HG02943 (cell line): ENCODE measurements around the gene FCGR2B.
"Not testable (repeated sequence)": the region's sequence is repeated elsewhere in the genome, so short reads cannot be mapped to it uniquely, and the experiment has no call there.

ENCODE experiments used
- ATAC-seq: cut with Tn5 transposase; IDR thresholded peaks from one replicate; pipeline ENCODE4 v1.9.1; 2021; ENCODE audit warnings: mild to moderate bottlenecking, low read depth, moderate library complexity; ENCODE audit not compliant: unreplicated experiment

Gene FCGR2B

DNA sequence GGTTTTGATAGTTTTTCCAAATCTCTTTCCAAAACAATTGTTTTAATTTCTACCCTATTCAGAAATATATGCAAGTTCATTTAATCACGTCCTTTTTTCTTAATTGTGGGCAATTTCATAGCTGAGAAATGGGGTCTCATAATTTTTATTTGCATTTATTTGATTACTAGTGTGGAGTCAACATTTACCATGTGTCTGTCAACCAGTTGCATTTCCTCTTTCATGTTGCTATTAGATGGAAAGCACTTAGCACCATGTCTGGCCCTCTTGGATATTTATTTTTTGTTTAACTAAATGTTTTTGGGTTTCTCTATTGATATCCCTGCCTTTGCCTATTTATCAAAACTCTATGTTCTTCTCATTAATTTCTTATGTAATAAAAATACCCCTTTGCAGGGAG lies 18.1 kb upstream of the FCGR2B start:
- ATAC-seq, result not testable (repeated sequence)

DNA sequence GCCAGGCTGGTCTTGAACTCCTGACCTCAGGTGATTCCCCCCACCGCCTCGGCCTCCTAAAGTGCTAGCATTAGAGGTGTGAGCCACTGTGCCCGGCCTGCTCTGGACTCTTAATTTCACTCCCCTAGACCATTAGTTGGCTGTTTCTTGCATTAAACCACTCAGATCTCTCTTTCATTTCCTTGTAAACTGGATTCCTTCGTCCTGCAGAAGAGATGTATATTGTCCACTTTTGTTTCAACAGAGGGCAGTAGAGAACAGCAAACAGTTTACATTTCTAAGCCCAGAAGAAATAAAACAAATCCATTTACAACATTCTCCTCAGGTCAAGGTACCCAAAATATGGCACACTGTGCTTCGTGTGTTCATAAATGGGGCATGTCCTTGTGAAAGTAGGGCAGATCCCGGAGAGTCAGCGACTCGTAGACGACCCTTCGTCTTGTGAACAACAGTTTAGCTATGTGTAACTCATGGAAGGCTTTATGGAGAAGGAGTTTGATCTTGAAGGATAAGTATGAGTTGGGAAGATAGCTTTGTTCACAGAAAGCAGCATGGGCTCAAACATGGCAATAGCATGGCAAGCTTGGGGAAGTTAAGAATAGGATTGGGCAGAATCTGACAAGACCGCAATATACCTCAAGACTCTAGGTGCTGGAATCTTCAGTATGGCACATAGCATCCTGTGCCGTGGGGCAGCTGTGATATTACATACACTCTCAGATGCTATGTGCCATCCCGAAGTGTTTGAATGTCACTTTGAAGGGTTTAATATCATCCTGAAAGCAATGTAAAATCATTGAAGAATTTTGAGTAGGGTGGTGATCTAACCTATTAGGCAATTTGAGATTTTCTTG lies 15.2 kb upstream of the FCGR2B start:
- ATAC-seq, result not testable (repeated sequence)

DNA sequence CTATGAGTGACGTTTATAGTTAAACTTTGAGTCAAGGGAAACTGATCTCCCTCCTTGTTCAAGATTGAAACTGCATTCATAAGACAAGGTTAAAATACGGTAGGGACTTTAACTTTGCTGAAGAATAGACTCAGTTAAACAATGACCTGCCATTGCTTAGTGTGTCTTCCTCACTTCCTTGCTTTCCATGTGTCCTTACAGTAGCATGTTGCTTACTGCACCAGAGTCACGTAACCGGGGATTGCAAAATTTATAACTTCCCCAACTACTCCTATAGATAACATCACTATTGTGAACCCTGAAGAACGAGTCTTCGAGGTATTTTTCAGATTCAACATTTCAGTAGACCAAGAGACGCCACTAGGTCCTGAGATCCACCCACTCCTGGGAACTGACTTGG lies 9.4 kb upstream of the FCGR2B start:
- ATAC-seq, result not testable (repeated sequence)

DNA sequence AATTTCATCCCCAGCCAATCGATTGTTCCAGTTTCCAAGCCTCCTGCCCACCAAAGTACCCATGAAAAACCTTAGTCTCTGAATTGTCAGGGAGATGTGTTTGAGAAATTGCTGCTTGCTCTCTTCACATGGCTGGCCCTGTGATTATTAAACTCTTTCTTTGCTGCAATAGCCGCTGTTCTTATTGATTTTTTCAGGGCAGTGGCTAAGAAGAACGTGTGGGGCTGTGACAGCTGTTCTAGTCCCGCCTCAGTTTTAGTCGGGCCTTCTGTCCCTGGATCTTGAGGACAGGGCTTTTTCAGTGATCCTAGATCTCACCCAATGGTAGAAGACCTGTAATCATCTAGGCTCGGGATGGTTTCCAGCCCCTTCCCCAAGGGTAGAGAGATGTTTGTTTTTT lies 9.0 kb upstream of the FCGR2B start:
- ATAC-seq, result not testable (repeated sequence)

DNA sequence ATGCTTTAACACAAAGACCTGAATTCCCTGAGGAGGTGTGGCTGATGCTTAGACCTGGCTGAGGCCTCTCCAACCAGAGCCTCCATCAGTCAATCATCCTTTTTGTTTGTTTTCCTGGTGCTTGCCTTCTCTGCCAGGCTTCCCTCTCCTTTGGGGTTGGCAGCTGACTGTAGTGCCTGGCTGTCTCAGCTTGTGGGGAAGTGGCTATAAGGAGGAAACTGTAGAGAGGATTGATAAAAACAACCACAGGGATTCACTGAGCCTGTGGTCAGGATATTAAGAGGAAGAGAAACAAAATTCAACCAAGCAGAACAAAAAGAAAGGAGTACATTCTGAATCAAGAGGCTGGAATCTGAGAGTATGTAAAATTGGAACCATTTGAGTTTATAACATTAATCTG lies 4.4 kb upstream of the FCGR2B start:
- not testable (repeated sequence) for ATAC-seq

DNA sequence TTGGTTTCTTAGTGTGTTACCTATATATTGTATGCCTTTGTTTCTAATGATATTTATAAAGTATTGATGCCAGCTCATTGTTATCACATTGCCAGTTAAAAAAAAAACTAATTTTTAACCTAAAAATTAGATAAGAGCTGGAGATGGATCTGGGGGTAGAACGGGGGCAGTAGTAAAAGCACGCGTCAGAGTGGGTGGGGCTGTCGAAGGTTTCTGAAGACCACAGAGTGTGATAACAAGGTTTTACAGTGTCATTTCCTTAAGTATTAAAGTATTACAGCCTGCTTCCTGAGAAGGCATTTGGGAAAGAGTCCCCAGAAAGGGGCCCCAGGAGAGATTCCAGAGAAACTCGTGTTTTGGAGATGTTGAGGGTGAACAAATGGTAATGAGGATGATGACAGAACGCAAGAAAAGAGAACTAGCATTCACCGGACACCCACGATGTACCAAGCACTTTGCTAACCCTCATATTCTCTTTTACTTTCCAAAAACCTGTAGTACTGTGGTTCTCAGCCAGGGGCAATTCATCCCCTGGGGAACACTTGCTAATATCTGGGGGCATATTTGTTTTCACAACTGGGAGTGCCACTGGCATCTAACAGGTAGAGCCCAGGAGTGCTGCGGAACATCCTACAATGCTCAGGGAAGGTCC lies 1.2 kb upstream of the FCGR2B start:
- not testable (repeated sequence) for ATAC-seq

DNA sequence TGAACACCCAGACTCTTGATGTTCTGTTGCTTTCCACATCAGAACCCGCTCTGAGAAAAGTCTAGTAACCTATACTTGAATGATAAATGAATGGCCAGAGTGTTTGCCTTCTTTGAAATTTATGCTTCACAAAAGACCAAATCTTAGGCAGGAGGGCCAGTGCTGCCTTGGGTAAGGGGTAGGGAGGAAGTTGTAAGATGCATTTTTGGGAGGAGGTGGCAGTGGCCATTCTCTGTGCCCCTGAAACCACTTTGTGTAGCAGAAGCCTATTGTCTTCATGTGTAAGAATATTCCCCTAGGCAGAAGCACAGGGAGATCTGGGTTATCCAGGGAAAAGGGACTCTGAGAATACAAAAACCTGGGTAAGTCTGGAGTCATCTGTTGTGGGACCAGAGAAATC lies 626 bp downstream of the FCGR2B start:
- not testable (repeated sequence) for ATAC-seq

DNA sequence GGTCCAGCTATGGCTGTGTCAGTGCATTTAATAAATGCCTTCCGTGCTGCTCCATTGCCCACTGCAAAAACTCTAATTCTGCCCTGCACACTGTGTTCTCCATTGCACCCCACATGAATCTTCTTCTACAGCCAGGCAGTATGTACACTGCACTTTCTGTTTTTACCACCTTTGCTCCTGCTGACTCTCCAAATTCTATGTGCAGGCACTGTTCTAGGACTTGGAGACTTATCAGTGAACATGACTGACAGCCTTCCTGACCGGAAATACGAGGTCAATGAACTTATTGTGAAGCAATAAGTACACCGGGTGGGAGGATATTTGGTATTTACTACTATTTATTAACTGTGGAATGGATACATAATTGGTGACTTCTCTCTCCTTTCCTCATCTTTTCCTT lies 1.7 kb downstream of the FCGR2B start:
- not testable (repeated sequence) for ATAC-seq

DNA sequence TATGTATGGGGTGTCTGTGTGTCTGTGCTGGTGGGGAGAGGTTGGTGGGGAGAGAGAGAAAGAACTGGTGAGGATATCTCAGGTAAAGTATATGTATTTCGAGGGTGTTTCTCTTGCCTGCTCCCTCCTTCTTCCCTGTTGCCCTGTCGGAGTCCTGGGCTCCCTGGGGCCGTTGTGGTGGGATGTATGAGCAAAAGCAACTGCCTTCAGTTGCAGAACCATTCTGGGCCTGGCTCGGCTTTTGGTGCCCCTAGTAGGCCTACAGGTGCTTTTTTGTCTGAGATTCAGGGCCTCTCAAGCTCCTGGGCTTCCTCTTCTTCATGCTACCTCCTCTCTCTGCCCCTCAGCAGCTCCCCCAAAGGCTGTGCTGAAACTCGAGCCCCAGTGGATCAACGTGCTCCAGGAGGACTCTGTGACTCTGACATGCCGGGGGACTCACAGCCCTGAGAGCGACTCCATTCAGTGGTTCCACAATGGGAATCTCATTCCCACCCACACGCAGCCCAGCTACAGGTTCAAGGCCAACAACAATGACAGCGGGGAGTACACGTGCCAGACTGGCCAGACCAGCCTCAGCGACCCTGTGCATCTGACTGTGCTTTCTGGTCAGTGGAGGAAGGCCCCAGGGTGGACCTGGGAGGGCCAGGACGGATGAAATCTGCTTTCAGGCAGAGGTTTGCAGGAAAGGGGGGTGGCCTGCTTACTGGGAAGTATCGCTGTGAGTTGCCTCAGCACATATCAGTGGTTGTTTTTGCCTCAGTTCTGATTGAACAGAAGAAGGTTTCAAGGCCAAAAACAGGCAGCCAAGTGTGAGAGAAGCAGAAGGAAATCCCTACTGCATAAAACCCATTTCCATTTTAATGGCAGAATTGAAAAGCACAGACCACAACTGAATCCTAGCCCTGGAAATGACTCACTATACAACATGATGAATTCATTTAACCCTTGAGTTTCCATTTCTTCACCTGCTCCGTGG lies 8.4 kb downstream of the FCGR2B start:
- ATAC-seq, result not testable (repeated sequence)

DNA sequence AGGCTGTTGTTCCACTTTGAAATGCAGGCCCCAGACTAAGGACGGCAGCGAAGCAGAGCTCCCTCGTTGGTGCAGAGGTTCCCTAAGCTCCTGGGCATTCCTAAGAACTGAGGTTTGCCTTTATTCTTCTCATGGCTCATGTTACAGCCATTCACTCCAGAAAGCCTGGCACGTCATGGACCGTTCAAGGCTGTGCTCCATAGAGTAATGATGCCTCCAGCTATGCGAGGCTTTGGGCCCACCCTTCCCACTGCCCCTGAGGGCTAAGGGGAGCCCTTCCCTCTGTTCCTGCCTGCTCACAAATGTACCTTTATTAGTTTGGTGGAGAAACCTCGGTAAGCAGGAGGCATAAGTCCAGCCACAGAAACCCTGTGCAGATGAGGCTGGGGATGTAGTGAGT lies 10.5 kb downstream of the FCGR2B start:
- not testable (repeated sequence) for ATAC-seq

DNA sequence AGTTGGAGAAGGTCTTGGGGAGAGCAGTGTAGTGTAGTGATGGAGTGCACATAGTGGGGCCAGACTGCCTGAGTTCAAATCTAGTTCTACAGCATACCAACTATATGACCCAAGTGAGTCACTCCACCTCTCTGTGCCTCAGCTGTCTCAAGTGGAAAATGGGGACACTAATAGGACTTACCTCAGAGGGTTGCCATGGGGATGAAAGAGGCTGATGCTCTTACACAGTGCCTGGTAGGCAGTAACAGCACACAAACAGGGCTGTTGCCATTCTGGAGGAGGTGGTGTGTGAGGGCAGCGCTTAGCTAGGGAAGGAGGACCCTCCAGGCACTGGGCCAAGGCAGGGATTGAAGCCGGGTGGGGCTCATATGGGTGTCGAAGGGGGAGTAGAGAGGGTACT lies 11.5 kb downstream of the FCGR2B start:
- ATAC-seq, result not testable (repeated sequence)

DNA sequence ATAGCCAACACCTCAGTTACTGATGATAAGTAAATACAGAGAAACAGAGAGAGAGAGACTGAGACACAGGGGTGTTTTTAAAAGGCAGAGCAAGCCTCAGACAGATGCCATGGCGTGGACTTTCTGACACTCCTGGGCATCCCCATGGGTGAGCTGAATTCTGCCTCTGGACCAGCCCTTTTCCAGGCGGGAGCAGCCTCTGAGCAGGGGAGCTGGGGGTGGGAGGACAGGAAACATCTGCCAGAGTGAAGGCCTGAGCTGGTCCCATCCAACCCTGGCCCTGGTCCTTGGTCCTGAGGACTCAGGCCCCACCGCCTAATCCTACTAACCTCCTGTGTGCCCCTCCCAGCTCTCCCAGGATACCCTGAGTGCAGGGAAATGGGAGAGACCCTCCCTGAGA lies 12.0 kb downstream of the FCGR2B start:
- not testable (repeated sequence) for ATAC-seq

DNA sequence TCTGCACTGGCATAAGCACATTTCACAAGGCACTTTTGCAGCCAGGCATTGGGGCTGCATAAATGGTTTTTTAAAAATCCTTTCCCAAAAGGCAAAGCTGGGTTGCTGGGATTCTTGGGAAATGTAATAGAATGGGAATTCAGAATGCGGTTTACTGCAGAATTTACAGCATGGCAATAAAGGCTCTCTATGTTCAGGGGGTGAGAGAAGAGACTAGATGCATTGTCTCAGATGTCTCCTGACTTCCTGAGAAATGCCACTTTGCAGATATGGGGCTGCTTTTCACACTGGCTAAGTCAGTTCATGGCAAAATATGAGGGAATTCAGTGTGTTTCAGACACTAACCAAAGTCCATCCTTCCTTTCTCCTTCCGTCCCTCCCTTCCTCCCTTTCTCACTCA lies 13.5 kb downstream of the FCGR2B start:
- no peak for ATAC-seq

DNA sequence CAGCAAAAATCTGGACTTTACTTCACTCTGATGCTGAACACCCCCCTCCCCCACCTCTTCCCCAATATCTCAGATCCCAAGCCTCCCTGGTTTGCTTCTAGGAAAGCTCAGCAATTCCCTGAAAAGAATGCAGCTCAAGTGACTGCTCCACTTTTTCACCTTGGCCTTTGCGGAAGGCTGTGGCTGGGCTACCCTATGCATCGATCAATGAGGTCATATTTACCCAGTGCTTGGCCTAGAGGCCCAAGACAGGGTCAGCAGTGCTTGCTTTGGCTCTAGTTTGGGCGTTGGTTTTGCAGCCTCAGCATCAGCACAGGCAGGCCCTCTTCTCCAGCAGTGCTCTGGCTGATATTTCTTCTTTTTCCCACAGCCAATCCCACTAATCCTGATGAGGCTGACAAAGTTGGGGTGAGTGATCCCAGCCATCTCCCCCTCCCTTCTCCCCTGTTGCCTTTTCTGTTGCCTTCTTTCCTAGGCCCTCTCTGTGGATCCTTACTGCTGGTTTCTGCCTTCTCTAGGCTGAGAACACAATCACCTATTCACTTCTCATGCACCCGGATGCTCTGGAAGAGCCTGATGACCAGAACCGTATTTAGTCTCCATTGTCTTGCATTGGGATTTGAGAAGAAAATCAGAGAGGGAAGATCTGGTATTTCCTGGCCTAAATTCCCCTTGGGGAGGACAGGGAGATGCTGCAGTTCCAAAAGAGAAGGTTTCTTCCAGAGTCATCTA lies 14.2 kb downstream of the FCGR2B start:
- no peak for ATAC-seq

DNA sequence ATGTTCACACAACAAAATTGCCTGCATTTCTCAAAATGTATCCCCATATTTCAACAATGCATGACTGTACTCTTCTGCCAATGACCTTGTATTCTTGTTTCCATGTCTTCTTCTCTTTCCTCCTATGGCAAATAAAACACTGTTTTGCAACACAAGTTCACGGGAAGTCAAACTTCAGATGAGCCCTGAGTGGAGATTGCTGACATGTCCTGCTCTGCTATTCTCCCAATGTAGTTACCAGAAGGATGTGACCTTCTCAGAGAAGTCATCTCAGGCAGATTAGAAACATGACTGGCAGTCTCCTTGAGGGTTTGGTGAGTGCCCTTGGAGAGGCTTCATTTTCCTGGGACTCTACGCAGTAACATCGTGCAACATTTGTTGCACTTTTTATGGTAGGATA lies 15.6 kb downstream of the FCGR2B start:
- ATAC-seq, result no peak

DNA sequence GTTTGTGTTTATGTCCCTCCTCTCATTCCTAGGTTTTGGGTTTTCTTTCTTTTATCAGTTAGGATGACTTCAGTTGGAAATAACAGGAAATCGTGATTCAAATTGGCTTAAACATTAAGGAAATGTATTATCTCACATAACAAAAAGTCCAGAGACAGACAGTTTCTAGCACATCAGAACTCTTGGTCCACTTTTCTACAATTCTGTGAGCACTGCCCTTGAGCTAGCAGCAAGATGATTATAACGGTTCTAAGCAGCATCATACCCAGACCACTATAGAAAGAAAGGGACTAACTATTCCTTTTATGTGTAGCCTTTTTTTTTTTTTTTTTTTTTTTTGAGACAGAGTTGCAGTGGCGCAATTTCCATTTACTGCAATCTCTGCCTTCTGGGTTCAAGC lies 18.9 kb downstream of the FCGR2B start:
- no peak for ATAC-seq

DNA sequence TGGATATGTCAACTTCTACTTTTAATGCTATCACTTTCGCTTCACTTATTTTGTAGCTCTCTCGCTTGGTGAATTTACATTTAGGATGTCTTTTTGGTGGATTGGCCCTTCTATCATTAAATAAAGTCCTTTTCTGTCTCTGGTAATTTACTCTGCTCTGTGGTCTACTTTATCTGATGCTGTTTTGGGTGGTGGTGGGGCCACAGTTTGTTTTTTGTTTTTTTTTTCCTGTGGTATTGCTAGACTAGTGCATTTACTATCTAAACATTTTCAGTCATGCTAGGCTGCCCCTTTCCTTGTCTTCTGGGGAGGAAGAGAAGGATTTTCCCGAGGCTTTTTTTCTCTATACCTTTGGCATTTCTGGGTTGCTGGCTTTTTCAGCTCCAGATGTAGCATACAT lies 26.0 kb downstream of the FCGR2B start:
- ATAC-seq, result no peak

DNA sequence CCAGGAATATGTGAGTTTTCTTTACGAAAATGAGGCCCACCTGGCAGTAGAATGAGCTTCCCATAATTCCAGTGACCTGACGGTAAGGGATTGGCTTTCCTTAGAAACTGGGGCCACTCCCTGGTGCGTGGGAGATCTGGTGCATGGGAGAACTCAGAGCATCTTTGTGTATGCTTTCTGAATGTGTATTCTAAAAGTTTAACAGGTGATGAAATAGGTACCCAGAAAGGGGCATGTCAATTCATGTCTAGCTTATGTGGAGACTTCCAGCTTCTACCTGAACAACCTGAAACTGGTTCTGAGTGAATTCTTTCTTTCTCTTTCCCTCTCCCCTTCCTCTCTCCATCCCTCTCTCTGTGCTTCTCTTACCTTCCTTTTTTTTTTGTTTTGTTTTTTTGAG lies 28.9 kb downstream of the FCGR2B start:
- ATAC-seq, result no peak

DNA sequence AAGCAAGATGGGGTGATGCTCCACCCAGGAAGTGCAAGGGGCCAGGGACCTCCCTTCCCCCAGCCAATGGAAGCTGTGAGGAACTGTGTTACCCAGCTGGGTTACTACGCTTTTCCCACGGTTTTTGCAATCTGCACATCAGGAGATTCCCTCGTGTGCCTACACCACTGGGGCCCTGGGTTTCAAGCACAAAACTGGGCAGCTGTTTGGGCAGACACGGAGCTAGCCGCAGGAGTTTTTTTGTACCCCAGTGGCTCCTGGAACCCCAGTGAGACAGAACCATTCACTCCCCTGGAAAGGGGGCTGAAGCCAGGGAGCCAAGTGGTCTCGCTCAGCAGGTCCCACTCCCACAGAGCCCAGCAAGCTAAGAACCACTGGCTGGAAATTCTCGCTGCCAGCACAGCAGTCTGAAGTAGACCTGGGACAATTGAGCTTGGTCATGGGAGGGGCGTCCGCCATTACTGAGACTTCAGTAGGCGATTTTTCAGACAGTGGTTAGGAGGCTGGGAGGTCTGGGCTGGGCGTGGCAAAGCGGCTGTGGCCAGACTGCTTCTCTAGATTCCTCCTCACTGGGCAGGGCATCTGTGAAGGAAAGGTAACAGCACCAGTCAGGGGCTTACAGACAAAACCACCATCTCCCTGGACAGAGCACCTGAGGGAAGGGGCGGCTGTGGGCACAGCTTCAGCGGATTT lies 30.2 kb downstream of the FCGR2B start:
- not testable (repeated sequence) for ATAC-seq

DNA sequence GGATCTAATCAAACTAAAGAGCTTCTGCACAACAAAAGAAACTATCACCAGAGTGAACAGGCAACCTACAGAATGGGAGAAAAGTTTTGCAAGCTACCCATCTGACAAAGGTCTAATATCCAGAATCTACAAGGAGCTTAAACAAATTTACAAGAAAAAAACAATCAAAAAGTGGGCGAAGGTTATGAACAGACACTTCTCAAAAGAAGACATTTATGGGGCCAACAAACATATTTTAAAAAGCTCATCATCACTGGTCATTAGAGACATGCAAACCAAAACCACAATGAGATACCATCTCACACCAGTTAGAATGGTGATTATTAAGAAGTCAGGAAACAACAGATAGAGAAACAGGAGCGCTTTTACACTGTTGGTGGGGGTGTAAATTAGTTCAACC lies 35.4 kb downstream of the FCGR2B start:
- ATAC-seq, result not testable (repeated sequence)
